Stimulated activated CD8-positive, alpha-beta memory T cell treated with anti-CD3 and anti-CD28 coated beads, Interleukin-15, amount 100 ng/mL, for 24 hours (primary cell): ENCODE measurements around the gene DRG2.

Experiments
- DNase-seq: peaks from one replicate; pipeline ENCODE4 v3.0.0-alpha.2; 2020; ENCODE audit warnings: low read depth

Gene DRG2

DNA sequence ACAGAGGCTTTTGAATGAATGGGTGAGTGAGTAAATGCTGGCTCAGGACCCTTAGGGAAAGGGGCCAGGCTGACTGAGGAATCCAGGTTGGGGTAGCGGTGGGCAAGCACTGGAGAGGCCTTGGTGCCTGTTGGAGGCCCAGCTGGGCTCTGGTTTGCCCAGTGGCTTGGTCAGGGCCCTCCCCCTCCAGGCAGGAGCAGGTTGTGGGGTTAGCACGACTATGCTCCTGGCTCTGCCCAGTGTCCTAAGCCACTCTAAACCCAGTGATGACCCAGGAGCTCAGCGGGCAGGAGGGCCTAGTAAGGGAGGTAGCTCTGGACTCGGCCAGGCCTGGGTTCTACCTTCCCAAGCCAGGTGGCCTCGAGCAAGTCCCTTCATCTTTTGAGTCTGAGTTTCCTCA, 28.3 kb downstream of the DRG2 start:
- no peak for DNase-seq

DNA sequence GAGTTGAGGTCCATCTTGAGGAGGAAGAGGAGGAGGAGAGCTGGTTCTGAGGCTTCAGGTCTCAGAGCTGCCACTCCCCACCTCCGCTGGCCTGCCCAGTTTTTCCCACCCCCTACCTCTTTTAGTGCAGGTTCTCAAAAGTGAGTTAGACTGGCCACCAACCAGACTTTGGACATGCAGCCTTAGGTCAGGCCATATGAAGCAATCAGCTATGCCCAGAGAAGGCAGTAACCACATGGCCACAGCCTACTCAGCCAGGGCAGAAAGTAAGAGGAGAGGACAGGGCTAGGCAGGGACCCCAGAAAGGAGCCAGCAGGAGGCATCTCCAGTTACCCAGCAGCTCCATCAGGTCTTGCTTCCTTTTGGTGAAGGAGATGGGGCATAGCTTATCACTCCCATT, 29.8 kb downstream of the DRG2 start:
- no peak for DNase-seq

DNA sequence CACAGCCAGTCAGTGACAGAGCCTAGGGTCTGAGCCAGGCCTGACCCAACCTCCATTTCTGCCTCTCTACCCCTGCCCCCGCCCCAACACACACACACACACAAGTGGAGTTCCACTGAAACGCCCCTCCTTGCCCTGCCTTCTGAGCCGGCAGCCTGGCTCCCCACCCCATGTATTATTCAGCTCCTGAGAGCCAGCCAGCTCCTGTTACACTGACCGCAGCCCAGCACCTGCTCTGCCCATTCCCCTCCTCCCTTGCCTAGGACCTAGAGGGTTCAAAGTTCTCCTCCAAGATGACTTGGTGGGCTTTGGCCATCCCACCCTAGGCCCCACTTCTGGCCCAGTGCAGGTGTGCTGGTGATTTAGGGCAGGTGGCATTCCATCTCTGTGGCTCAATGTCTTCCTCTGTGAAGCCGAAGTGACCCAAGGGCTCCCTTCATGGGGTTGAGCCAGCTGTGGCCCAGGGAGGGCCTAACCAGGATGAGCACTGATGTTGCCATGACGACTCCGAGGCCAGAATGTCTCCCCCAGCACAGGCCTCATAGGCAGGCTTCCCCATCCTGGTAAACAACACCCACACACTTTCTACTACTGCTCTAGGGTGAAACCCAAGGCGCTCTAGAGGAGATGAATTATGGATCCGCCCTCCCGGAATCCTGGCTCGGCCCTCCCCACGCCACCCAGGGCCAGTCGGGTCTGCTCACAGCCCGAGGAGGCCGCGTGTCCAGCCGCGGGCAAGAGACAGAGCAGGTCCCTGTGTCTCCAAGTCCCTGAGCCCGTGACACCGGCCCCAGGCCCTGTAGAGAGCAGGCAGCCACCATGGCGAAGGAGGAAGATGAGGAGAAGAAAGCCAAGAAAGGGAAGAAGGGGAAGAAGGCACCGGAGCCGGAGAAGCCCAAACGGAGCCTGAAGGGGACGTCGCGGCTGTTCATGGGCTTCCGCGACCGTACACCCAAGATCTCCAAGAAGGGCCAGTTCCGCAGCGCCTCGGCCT, 30.5 kb downstream of the DRG2 start:
- DNase-seq, result no peak

DNA sequence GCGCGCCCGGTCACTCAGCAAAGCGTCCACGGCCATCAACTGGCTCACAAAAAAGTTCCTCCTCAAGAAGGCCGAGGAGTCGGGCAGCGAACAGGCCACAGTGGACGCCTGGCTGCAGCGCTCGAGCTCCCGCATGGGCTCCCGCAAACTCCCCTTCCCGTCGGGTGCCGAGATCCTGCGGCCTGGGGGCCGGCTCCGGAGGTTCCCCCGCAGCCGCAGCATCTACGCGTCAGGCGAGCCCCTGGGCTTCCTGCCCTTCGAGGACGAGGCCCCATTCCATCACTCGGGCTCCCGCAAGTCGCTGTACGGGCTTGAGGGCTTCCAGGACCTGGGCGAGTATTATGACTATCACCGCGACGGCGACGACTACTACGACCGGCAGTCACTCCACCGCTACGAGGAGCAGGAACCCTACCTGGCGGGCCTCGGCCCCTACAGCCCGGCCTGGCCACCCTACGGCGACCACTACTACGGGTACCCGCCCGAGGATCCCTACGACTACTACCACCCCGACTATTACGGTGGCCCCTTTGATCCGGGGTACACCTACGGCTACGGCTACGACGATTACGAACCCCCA, 31.5 kb downstream of the DRG2 start:
- no peak for DNase-seq

DNA sequence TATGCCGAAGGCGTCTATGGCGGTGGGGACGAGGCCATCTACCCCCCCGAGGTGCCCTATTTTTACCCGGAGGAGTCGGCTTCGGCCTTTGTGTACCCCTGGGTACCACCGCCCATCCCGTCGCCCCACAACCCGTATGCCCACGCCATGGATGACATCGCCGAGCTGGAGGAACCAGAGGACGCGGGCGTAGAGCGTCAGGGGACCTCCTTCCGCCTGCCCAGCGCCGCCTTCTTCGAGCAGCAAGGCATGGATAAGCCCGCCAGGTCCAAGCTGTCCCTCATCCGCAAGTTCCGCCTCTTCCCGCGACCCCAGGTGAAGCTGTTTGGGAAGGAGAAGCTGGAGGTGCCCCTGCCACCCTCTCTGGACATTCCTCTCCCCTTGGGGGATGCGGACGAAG, 32.2 kb downstream of the DRG2 start:
- no peak for DNase-seq

DNA sequence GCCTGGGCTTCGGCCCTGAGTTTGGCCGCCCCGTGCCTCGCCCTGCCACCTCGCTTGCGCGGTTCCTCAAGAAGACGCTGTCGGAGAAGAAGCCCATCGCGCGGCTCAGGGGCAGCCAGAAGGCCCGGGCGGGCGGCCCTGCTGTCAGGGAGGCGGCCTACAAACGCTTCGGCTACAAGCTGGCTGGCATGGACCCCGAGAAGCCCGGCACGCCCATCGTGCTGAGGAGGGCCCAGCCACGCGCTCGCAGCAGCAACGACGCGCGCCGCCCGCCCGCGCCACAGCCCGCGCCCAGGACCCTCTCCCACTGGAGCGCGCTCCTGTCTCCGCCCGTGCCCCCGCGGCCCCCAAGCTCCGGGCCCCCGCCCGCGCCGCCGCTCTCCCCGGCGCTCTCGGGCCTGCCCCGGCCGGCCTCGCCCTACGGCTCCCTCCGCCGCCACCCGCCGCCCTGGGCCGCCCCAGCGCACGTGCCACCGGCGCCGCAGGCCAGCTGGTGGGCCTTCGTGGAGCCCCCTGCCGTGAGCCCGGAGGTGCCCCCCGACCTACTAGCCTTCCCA, 32.8 kb downstream of the DRG2 start:
- no peak for DNase-seq

DNA sequence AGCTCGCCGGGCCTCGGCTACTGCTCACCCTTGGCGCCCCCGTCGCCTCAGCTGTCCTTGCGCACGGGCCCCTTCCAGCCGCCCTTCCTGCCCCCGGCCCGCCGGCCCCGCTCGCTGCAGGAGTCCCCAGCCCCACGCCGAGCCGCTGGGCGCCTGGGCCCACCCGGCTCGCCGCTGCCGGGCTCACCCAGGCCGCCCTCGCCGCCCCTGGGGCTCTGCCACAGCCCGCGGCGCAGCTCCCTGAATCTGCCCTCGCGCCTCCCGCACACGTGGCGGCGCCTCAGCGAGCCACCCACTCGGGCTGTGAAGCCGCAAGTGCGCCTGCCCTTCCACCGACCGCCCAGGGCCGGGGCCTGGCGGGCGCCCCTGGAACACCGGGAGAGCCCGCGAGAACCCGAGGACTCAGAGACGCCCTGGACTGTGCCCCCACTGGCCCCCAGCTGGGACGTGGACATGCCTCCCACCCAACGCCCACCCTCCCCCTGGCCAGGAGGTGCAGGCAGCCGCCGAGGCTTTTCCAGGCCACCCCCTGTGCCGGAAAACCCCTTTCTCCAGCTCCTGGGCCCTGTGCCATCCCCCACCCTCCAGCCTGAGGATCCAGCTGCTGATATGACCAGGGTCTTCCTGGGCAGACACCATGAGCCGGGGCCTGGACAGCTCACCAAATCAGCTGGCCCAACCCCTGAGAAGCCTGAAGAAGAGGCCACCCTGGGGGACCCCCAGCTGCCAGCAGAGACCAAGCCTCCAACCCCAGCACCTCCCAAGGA, 33.6 kb downstream of the DRG2 start:
- no peak for DNase-seq

DNA sequence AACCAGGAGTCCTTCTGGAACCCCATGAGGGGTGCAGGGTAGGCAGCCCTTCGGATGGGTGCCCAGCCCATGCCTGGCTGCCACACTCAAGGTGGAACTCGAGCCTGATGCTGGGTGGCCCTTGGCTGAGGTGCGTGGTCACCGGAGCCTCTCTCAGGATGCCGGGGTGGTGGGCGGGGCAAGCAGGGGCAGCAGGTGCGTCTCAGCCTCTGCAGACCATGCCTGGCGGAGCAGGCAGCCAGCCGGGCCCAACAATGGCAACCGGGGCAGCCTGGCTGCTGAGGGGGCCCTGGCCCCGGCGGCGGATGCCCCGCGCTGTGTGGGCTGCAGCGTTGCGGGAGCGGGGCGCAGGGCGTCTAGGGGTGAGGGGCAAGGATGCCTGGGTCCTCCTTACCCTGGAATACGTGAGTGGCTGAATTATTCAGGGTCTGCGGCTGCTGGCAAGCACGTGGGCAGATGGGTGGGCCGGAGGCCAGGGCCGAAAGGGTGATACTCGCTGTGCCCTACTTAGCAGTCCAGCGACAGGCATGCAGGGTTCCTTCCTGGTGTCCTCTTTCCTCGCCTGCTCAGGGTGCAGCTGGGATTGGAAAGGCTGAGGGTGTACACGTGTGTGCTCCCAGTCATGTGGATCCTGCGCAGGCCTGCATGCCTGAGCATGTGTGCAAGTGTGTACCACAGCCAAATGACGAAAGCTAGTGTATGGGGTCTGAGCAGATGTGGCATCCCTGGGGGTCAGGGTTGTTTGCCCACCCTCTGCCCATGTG, 35.4 kb downstream of the DRG2 start:
- DNase-seq, result no peak

DNA sequence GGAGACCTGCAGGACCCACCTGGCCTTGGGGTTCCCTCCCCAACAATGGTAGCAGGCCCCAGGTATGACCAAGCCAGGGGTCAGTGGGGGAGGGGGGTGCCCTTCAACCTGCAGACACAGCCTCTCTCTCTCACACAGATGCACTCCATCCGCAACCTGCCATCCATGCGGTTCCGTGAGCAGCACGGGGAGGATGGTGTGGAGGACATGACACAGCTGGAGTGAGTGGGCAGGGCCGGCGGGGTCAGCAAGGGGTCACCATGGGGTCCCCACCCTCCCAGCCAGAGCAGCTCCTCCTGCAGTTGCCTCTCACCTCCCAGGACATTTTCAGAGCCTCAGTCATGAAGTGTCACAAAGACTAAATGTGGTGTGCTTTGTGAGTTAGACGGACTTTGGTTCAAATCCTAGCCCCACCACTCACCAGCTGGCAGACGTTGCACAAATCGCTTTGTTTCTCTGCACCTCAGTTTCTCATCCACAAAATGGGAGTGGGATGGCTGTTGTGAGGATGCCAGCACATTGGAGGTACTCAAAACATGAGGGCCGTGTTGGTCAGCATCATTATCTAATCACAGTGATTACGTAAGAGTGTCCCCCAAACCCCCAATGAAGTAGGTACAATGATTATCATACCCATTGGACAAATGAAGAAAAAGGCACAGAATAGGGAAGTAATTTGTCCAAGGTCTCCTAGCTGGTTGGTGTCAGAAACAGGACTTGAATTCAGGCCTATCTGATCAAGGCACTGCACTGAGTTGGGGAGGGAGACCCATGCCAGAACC, 36.8 kb downstream of the DRG2 start:
- no peak for DNase-seq

DNA sequence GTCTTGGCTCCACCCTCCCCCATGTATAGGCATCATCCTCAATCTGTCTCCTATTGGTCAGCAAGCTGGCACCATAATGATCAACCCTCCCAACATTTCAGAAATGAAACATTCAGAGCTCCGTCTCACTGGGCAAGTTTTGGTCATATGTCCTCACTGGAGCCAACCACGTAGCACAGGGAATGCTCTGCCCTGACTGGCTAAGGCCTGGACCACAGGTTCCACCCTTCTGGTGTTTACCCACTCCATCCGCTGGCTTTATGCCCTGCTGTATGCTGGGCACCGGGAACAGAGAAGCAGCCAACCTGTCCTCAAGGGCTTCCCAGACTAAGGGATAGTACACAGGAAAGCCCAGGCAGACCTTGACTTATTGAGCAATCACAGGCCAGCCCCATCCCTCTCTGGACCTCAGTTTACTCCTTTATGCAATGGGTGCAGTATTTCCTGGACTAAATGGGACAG, 41.3 kb downstream of the DRG2 start:
- DNase-seq, result no peak

DNA sequence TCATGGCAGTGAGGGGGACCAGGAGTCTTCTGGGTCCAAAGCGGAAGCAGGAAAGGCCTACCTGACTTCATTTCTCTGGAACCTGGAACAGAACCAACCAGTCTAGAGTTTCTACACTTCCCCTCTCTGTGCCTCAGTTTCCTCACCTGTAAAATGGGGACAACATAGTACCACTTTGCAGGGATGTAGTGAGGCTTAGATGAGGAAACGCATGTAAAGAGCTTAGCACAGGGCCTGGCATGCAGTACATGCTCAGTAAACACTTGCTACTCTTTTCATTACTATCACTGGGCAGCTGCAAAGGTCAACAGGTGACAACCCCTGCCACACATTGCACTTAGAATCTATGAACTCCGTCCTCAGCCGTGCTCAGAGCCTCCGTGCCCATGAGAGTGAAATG, 45.0 kb downstream of the DRG2 start:
- no peak for DNase-seq

DNA sequence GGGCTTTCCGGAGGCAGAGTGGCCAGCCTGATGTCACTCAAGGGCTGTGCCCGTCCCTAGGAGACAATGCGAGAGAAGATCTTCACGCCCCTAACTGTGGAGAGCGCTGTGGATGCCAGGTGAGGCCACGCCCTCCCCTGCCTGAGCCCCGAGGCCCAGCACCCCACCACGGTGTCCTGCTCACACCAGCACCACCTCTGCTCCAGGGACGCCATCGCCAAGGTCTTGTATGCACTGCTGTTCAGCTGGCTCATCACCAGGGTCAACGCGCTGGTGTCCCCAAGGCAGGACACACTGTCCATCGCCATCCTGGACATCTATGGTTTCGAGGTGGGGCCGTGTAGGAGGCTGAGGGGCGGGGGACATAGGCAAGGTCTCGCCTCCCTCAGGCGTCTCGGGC, 48.6 kb downstream of the DRG2 start:
- DNase-seq, result no peak

DNA sequence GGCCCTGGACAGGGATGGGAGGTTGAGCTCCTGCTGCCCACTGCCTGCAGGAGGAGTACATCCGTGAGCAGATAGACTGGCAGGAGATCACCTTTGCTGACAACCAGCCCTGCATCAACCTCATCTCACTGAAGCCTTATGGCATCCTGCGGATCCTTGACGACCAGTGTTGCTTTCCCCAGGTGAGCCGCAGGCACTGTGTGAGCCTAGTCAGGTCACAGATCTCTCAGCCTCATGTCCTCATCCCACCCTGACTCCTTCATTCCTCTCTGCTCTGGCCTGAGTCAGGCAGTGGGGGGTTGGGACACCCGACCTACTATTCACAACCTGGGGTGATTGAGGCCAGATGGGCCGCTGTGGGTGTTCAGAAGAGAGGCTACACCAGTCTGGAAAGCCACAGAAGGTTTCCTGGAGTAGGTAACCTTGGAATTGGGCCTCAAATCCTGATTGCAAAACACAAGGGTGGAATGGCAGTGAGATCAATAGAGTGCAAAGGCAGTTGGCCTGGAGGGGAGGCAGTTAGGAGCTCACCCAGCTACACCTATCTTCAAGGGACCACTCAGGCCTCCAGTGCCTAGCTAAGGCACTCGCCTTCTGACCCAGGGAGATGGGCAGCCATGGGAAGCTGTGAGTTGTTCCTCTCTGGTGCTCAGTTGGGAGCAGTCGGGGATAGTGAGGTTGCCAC, 50.5 kb downstream of the DRG2 start:
- DNase-seq, result no peak

DNA sequence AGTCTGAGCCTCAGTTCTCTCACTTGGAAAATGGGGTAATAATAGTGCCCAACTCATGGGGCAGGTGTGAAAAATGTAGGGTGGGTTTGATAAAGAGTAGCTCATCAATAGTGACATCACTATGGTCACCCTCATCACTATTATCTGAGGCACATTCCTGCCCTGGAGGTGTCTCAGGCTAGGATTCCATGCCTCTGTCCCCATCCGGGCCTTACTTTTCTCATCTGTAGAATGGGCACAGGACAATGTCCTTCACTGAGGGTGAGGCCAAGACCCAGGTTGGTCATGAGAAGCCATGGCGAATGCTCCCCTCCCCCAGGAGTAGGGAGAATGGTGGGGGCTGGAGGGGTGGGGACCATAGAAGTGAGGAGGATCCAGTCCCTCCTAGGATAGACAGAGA, 51.3 kb downstream of the DRG2 start:
- no peak for DNase-seq

DNA sequence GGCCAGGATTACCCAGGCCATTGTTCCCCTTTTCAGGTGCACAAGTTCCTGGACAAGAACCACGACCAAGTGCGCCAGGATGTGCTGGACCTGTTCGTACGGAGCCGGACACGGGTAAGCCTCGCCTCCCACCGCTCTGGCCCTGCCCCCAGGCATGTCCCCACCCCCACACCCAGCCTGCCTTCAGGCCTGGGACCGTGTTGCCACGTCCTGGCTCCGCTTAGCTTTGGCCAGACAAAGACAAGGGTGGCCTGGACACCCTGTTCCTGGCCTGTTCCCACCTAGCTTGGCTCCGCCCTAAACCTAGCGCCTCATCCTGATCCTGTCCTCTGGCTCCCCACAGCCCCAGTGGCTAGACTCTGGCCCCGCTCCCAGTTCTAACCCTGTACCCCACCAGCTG, 51.8 kb downstream of the DRG2 start:
- DNase-seq, result no peak

DNA sequence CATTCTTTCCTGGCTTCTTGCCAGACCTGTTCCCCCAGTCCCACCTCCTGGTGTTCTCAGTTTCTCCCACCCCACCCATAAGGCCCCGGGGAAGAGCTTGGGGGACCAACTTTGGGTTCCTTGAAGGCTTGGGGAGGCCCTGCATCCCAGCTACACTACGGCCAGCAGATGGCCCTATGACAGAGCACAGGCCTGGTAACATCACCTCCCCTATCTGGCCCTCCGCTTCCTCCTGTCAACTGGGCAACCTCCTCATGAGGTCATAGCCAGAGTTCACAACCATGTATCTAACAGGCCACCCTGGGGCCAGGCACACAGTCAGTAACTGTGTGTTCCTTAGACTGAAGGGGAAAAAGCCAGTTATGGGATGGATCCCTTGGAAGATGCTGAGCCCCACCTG, 52.2 kb downstream of the DRG2 start:
- no peak for DNase-seq

DNA sequence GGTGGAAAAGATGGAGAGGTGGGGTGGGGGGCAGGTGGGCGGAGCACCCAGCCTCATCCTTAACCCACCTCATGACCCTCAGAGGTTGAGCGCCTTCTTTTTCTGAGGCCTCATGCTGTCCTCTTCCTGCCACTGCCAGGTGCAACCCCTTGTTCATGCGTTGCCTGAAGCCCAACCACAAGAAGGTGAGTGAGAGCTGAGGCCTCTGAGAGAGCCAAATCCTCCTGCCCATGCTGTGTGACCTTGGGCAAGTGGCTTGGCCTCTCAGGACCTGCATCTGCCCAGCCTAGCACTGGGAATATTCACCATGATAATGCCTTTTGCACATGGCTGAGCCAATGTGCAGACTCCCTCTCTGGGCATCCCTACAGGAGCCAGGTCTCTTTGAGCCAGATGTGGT, 52.9 kb downstream of the DRG2 start:
- DNase-seq, result no peak

DNA sequence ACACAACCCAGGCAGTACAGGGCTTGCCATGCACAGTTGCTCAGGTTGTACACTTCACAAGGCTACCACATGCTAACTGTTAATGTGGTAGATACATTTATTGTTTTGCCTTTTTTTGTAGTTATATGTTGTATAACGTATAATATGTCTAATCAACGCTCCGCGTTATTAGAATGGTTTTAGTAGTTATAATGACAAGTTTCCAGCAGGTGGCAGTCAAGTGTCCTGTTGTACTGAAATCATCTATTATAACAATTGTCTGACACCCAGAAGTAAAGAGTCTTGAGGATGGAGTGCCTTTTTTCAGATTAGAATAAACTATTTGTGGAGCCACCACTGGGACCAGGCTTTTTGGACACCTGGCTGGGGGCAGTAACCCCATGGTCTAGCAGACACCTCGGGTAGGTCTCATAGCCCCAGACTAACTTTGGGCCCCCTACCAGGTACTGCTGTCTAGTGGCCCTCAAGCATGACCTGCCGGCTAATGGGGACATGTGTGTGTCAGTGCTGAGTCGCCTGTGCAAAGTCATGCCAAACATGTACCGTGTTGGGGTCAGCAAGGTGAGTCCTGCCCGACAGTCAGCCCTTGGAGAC, 53.6 kb downstream of the DRG2 start:
- no peak for DNase-seq

DNA sequence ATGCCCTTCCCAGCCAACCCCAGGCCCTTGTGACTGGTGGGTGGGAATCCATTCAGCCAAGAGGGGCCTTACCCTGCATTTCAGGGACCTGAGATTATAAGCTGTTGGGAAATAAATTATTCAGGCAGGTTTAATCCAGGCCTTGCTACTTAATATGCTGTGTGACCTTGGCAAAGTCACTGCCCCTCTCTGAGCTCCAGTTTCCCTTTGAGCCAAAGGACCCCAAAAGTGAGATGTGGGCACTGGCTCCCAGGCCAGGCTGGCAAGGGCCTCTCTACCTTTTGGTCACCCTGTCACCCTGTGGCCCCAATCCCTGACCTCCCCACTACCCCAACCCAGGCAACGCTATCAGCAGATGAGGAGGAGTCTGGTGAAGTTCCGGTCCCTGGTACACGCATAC, 54.7 kb downstream of the DRG2 start:
- no peak for DNase-seq
